ENCODE data around the gene TIAM2. TPM values are rescaled to one million over a fixed set of nuclear protein-coding genes. Genes with fewer than 3 reads are reported as not detected.
"Not testable (repeated sequence)": the region's sequence is repeated elsewhere in the genome, so short reads cannot be mapped to it uniquely, and the experiment has no call there.

TIAM2 gene
- total and polyA plus RNA-seq, 5 experiments from 2014 or later = 0.09 to 8.3 (median 1.3) TPM

DNA sequence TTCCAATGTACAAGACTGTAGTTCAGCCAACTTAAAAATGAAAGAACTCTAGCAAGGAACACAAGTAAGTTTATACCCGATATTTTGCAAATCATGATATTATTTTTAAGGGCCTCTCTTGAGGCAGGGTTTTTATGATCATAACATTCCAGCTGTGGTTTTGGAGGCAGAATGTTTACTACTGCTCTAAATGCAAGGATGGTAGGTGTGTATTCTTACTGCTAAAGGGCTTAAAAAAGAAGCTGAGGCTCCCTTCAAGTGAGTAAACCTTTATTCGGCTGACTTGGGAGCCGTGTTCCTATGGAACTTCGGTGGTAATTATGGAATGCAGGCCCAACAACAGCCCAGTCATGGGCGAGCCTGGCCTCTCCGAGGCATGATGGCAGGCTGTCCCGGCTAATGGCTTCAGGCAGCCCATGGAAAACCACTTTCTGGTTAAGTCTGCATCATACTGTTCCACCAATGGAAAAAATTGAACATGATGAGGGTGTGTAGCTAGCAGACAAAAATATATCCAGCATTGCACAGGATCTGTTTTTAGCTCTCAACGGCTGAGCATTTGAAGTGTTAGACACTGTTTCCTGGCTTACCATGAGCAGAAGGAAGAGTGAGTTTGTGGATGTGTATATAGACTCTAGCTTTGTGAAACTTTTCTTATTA, 111.5 kb downstream of the TIAM2 start:
- POLR2A ChIA-PET = no interaction called here
- H3K36me3 Mint-ChIP-seq = no peaks in the 10 kb centered on the region
- H3K9me3 Mint-ChIP-seq = no peaks in the 10 kb centered on the region
- H3K4me3 Mint-ChIP-seq = no peak overlapping the region
- H3K27ac Mint-ChIP-seq = no peak overlapping the region
- peaks cover 0 to 3% (median 2%) of the 10 kb centered on the region in 5 donors for H3K27me3 Mint-ChIP-seq
- no peak for ATAC-seq
- DNase-seq = no peak
- no peaks in the 10 kb centered on the region for H3K4me1 Mint-ChIP-seq

DNA sequence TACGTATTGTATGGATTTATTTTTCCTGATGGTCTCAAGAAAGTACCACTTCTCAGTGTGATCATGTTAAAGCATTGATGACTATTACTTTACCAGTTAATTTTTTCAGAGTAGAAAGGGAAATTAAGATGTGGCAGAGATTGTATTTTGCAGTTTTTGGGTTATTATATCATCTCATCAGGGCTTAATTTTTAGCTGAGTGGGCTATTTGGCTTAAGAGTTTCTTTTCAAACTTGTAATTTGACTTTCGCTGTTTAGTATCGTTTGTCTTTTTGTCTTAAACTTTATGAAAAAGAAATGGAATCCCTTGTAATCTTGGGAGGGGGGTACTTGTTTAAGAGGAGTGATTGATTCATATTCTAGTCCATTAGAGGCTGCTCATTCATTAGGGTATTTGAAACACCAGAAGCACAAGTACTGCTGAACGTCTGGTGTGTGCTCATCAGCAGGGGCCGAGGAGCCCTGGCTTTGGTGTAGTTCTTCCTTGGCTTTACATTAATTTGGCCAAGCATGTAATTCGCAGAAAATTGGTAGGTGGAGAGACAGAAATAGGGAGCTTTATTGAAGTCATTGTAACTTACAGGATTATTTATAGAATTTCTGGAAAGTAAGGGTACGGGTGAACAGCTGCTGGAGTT, 112.4 kb downstream of the TIAM2 start:
- H3K27ac Mint-ChIP-seq = no peak overlapping the region
- POLR2A ChIA-PET = no interaction called here
- DNase-seq (no peak), ATAC-seq (no peak)
- no peaks in the 10 kb centered on the region for H3K36me3 Mint-ChIP-seq
- H3K4me3 Mint-ChIP-seq = no peak overlapping the region
- no peaks in the 10 kb centered on the region for H3K4me1 Mint-ChIP-seq
- no peaks in the 10 kb centered on the region for H3K9me3 Mint-ChIP-seq
- H3K27me3 Mint-ChIP-seq = peaks cover 0 to 5% (median 2%) of the 10 kb centered on the region in 5 donors

DNA sequence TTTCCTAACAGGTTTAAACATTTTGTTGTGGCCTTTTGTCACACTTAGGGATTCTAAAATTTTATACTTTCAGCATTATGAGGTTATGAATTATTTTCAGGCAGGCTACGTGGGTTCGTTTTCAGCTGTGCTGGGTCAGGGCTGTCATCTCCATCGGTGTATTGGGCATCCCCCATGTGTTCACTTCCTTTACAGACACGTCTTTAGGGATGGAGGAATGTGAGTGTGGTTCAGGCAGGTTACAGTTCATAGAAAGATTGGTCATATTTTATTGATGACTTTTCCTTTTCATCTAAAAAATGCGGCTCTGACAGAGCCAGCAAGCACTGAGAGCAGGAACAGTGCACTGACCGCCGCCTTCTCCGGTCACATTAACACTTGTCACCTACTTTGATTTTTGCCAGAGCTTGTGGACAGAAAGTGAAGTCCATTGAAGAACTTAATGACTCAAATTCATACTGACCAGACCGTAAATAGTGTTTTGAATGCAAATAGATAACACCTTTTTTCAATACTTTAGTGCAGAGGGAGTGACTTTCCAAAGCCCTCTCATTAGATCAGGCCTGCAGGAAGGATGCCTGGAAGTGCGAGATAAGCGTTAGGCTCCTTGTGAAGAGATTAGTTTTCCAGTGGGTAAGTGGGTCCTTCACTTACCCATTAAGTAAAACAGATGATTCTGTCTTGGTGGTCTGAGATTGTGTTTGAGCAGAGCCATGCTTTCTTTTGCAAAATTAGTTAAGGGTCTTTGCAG, 113.1 kb downstream of the TIAM2 start:
- Mint-ChIP-seq H3K4me1 (no peaks in the 10 kb centered on the region), H3K36me3 (no peaks in the 10 kb centered on the region), H3K9me3 (no peaks in the 10 kb centered on the region), H3K4me3 (no peak overlapping the region), H3K27me3 (peaks cover 0 to 9% (median 4%) of the 10 kb centered on the region in 5 donors), H3K27ac (no peak overlapping the region)
- POLR2A ChIA-PET = no interaction called here
- ATAC-seq (no peak), DNase-seq (no peak)

DNA sequence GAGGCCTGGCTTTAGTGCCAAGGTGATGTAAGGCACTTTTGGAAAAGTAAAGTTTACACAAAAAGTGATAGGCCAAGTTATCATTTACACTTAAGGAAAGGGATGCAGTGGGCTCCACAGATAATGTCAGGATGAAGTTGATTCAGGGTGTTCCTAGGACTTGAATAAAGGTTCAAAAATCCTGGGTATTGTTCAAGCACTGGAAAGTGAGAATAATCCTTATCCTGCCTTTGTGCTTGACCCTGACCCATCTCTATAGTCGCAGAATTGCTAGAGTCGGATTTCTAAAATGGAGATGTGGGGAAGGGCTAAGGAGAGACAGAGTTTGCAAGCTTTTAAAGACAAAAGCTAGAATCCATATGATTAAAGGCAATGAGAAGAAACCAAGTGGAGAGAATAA, 115.6 kb downstream of the TIAM2 start:
- ATAC-seq (no peak), DNase-seq (no peak)
- H3K9me3 Mint-ChIP-seq = no peaks in the 10 kb centered on the region
- no peak overlapping the region for H3K27ac Mint-ChIP-seq
- H3K27me3 Mint-ChIP-seq = peaks cover 0 to 9% (median 4%) of the 10 kb centered on the region in 5 donors
- H3K4me1 Mint-ChIP-seq = no peaks in the 10 kb centered on the region
- POLR2A ChIA-PET = no interaction called here
- no peaks in the 10 kb centered on the region for H3K36me3 Mint-ChIP-seq
- no peak overlapping the region for H3K4me3 Mint-ChIP-seq

DNA sequence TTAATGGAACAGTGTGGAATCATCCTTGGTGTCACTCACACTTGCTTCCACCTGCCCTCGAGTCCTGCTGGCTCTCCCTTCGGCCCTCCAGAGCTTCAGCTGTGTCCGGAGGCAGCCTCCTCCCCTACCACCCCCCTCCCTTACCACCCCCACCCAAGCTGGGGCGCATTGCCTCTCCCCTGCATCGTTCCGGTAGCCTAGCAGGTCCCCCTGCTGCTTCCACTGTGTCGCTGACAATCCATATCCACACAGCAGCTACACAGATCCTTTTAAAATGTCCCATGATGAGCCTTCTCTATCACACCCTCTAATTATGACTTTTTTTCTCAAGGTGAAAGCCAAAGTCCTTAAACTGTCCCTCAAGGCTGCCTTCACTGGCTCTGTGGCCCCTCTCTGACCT, 117.6 kb downstream of the TIAM2 start:
- peaks cover 0 to 7% (median 4%) of the 10 kb centered on the region in 5 donors for H3K27me3 Mint-ChIP-seq
- H3K9me3 Mint-ChIP-seq = no peaks in the 10 kb centered on the region
- ATAC-seq = no peak
- no peak overlapping the region for H3K27ac Mint-ChIP-seq
- no peak for DNase-seq
- H3K4me3 Mint-ChIP-seq = no peak overlapping the region
- POLR2A ChIA-PET = no interaction called here
- H3K4me1 Mint-ChIP-seq = no peaks in the 10 kb centered on the region
- no peaks in the 10 kb centered on the region for H3K36me3 Mint-ChIP-seq

DNA sequence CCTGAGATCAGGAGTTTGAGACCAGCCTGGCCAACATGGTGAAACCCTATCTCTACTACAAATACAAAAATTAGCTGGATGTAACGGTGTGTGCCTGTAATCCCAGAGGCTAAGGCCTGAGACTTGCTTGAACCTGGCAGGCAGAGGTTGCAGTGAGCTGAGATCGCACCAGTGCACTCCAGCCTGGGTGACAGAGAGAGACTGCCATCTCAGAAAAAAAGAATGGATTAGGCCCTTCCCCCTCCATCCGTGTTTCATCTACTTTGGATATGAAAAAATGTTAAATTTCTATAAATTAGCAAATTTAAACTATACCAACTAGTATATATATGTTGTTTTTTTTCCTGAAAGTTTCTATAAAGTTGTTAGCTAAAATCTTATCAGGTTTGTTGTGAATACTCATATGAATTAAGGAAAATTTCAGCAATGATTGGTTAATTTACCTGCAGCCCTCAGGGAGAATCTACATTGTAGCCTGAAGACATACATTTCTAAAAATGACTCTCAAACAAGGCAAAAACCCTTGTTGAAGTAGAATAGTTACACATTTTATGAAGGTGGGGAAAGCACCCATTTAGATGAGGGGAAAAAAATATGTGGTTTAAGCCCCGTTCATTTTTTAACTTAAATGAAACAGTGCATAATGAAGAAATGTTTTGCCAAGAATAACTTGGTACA, 120.9 kb downstream of the TIAM2 start:
- Mint-ChIP-seq H3K27me3 (peaks cover 0 to 6% (median 2%) of the 10 kb centered on the region in 5 donors), H3K9me3 (no peaks in the 10 kb centered on the region), H3K27ac (no peak overlapping the region), H3K4me1 (no peaks in the 10 kb centered on the region), H3K36me3 (no peaks in the 10 kb centered on the region), H3K4me3 (no peak overlapping the region)
- POLR2A ChIA-PET = no interaction called here
- no peak for DNase-seq
- ATAC-seq = no peak

DNA sequence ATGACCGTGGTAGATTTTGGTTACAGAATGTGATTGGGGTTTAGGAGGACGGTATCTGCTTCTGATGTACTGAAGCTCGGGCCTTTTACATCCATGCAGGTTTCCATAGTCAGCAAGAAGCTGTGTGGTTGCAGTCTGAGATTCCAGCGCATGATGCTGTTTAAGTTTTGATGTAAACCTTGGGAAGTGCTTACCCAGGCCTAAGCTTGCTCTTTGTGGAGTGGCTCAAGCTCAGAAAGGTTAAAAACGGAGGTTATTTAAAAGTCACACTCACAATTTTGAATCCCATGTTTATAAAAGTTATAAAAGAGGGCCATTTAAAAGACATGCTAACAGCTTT, 121.4 kb downstream of the TIAM2 start:
- POLR2A ChIA-PET = no interaction called here
- Mint-ChIP-seq H3K4me1 (peaks cover 0 to 1% (median 0%) of the 10 kb centered on the region in 4 donors), H3K36me3 (no peaks in the 10 kb centered on the region), H3K27ac (no peak overlapping the region), H3K9me3 (no peaks in the 10 kb centered on the region), H3K4me3 (no peak overlapping the region), H3K27me3 (peaks cover 0 to 6% (median 2%) of the 10 kb centered on the region in 5 donors)
- no peak for ATAC-seq
- no peak for DNase-seq

DNA sequence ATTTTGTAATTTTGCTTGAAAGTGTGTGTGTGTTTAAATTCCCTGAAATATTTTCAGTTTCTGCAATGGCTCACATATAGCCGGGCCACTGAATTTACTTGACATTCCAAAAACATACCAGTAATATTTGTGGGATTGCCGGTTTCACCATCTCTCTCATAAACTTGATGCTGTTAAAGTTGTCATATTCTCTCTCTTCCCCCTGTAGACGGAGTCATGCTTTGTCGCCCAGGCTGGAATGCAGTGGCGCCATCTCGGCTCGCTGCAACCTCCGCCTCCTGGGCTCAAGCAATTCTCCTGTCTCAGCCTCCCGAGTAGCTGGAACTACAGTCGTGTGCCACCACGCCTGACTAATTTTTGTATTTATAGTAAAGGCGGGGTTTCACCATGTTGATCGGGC, 122.1 kb downstream of the TIAM2 start:
- DNase-seq (no peak), ATAC-seq (no peak)
- POLR2A ChIA-PET = no interaction called here
- peaks cover 0 to 6% (median under 1%) of the 10 kb centered on the region in 4 donors for H3K4me1 Mint-ChIP-seq
- no peaks in the 10 kb centered on the region for H3K36me3 Mint-ChIP-seq
- peaks cover 0 to 6% (median 2%) of the 10 kb centered on the region in 5 donors for H3K27me3 Mint-ChIP-seq
- H3K4me3 Mint-ChIP-seq = no peak overlapping the region
- no peak overlapping the region for H3K27ac Mint-ChIP-seq
- H3K9me3 Mint-ChIP-seq = no peaks in the 10 kb centered on the region

DNA sequence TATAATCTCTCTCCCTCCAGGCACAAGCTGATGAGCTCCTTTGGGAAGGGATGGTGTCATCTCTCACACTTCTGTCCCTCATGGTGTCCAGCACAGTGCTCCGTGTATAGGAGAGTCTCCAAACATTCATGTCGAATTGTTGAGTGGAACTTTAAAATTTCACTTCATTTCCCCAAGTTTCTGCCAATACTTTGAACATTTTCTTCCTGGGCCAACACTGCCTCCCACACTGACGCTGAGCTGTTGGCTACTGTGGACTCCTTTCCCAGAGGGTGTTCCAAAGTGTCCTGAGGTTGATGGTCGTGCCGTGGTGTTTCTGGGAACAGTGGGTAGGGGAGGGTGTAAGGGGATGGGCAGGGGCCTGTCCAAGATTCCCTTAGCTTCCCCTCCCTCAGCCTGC, 122.7 kb downstream of the TIAM2 start:
- H3K4me3 Mint-ChIP-seq = no peak overlapping the region
- peaks cover 0 to 4% (median 2%) of the 10 kb centered on the region in 5 donors for H3K27me3 Mint-ChIP-seq
- H3K27ac Mint-ChIP-seq = peak overlapping the region in 1 of 10 donors; percentile 59
- POLR2A ChIA-PET = no interaction called here
- no peak for DNase-seq
- no peak for ATAC-seq
- no peaks in the 10 kb centered on the region for H3K36me3 Mint-ChIP-seq
- no peaks in the 10 kb centered on the region for H3K9me3 Mint-ChIP-seq
- peaks cover 0 to 6% (median under 1%) of the 10 kb centered on the region in 4 donors for H3K4me1 Mint-ChIP-seq

DNA sequence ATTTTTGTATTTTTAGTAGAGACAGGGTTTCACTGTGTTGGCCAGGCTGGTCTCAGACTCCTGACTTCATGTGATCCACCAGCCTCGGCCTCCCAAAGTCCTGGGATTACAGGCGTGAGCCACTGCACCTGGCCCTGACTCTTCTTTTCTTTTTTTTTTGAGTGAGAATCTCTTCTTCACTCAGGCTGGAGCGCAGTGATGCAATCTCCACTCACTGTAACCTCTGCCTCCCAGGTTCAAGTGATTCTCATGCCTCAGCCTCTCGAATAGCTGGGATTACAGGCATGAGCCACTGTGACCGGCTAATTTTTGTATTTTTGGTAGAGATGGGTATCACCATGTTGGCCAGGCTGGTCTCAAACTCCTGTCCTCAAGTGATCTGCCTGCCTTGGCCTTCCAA, 124.1 kb downstream of the TIAM2 start:
- H3K27ac Mint-ChIP-seq, H3K4me1 Mint-ChIP-seq, POLR2A ChIA-PET, H3K36me3 Mint-ChIP-seq, H3K4me3 Mint-ChIP-seq, ATAC-seq, DNase-seq, H3K27me3 Mint-ChIP-seq, H3K9me3 Mint-ChIP-seq: not testable (repeated sequence)

DNA sequence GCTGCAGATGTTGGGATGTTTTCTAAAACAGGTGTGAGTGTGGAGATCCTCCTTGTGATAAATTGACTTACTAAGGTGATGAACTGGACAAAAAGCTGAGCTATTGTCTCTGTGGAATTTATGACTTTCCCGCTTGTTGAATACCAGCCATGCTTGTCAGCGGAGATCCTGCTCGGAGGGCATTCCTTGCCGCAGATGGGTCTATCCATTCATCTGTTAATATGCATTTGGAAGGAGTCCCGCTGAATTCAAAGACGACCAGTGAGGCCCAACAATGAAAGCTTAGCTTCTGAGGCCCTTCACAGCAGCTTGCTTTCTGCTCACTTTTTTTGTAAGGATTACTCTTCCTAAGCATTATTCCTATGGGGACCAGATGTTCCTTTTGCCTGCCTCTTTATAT, 124.9 kb downstream of the TIAM2 start:
- Mint-ChIP-seq H3K27me3 (no peaks in the 10 kb centered on the region), H3K4me3 (no peak overlapping the region), H3K27ac (no peak overlapping the region), H3K9me3 (no peaks in the 10 kb centered on the region), H3K36me3 (no peaks in the 10 kb centered on the region), H3K4me1 (peaks cover 0 to 6% (median under 1%) of the 10 kb centered on the region in 4 donors)
- ATAC-seq (no peak), DNase-seq (no peak)
- POLR2A ChIA-PET = no interaction called here

DNA sequence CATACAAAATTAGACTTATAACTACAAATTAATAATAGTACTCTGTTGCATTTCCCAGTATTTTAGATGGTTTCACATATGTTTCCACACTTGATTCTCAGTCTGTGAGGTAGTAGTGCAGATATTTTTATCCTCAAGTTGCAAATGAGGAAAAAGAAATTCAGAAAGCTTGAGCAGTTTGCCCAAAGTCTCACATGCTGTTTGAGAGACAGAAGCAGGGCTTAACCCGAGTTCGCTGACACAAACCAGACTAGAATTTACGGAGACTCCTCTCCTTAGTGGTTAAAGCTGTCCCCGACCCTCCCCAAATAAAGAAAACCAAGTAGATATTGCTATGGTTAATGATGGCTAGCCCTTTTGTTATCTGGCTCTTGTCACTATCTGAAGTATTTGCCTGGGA, 126.2 kb downstream of the TIAM2 start:
- no peak overlapping the region for H3K4me3 Mint-ChIP-seq
- peaks cover 0 to 2% (median 0%) of the 10 kb centered on the region in 5 donors for H3K27me3 Mint-ChIP-seq
- H3K4me1 Mint-ChIP-seq = peaks cover 0 to 6% (median 2%) of the 10 kb centered on the region in 4 donors
- no peak for DNase-seq
- H3K27ac Mint-ChIP-seq = no peak overlapping the region
- POLR2A ChIA-PET = no interaction called here
- ATAC-seq = no peak
- no peaks in the 10 kb centered on the region for H3K9me3 Mint-ChIP-seq
- H3K36me3 Mint-ChIP-seq = no peaks in the 10 kb centered on the region

DNA sequence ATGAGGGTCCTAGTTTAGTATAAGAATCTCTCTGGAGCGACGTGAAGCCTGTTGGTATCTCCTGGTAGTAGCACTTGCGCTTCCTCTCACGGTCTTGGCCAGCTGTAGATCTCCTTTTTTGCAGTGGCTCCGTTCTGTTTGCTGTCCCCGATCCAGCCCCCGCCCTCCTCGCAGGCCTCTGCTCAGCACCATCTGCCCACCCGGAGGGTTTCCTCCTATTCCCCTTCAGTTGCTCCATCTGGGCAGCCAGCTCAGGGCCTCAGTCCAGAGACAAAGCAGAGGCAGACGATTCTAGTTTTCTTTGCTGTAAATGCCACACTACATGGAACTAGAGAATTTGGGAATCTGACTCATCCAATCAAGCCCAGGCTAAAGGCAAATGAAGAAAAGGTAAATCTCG, 126.6 kb downstream of the TIAM2 start:
- H3K27ac Mint-ChIP-seq = peak overlapping the region in 1 of 10 donors; percentile 54
- H3K36me3 Mint-ChIP-seq = no peaks in the 10 kb centered on the region
- no peak overlapping the region for H3K4me3 Mint-ChIP-seq
- POLR2A ChIA-PET = no interaction called here
- no peak for ATAC-seq
- peaks cover 0 to 6% (median 2%) of the 10 kb centered on the region in 4 donors for H3K4me1 Mint-ChIP-seq
- H3K9me3 Mint-ChIP-seq = no peaks in the 10 kb centered on the region
- peaks cover 0 to 2% (median 0%) of the 10 kb centered on the region in 5 donors for H3K27me3 Mint-ChIP-seq
- DNase-seq = no peak
